IMR-90 (cell line): Measurements from ENCODE around the gene CDK13.

Experiments used
- MAZ ChIP-seq: IDR thresholded peaks from 2 replicates; pipeline ENCODE4 v1.6.1; 2012; ENCODE audit warnings: low read depth, mild to moderate bottlenecking, low read length, improper control_type of control experiment, moderate library complexity, borderline replicate concordance
- MXI1 ChIP-seq: IDR thresholded peaks from 2 replicates; pipeline ENCODE4 v1.6.1; 2012; ENCODE audit warnings: low read depth, mild to moderate bottlenecking, low read length, moderate library complexity, borderline replicate concordance
- TF ChIP-seq, protein P1 (sequence below): conservative IDR thresholded peaks from 2 replicates; pipeline ENCODE4 v1.5.1; 2012; ENCODE audit warnings: mild to moderate bottlenecking, low read depth, low read length, improper control_type of control experiment

DNA sequence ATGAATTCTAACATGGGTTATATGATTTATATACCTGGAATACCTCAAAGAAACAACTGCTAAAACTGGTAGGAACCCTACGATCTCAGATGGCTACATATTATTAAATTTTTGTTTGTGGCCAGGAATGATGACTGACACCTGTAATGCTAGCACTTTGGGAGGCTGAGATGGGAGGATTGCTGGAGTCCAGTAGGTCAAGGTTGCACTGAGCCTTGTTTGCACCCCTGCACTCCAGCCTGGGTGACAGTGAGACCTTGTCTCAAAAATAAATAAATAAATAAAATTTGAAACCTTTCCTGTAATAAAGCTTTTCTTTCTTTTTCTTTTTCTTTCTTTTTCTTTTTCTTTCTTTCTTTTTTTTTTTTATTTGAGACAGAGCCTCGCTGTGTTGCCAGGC lies 123.2 kb downstream of the CDK13 start:
- TF ChIP-seq, protein P1, sequence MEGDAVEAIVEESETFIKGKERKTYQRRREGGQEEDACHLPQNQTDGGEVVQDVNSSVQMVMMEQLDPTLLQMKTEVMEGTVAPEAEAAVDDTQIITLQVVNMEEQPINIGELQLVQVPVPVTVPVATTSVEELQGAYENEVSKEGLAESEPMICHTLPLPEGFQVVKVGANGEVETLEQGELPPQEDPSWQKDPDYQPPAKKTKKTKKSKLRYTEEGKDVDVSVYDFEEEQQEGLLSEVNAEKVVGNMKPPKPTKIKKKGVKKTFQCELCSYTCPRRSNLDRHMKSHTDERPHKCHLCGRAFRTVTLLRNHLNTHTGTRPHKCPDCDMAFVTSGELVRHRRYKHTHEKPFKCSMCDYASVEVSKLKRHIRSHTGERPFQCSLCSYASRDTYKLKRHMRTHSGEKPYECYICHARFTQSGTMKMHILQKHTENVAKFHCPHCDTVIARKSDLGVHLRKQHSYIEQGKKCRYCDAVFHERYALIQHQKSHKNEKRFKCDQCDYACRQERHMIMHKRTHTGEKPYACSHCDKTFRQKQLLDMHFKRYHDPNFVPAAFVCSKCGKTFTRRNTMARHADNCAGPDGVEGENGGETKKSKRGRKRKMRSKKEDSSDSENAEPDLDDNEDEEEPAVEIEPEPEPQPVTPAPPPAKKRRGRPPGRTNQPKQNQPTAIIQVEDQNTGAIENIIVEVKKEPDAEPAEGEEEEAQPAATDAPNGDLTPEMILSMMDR: no peak
- TF ChIP-seq MAZ: no peak
- TF ChIP-seq MXI1: no peak
